SK-N-MC (cell line): Measurements from ENCODE around the gene SYNE1.

Experiments used
- EZH2 ChIP-seq: fragments of 200-600 bp; sonication (generic); IDR thresholded peaks from one replicate; pipeline ENCODE4 v1.6.1; 2017; ENCODE audit warnings: antibody characterized with exemption
- FOXP2 ChIP-seq: optimal IDR thresholded peaks from 2 replicates; pipeline ENCODE3; 2011; ENCODE audit warnings: mild to moderate bottlenecking, moderate library complexity; ENCODE audit not compliant: insufficient read depth; ENCODE audit errors: extremely low read length, control extremely low read depth
- POLR2AphosphoS5 ChIP-seq: IDR thresholded peaks from 2 replicates; pipeline ENCODE4 v1.6.1; 2012; ENCODE audit warnings: mild to moderate bottlenecking, low read depth, low read length, borderline replicate concordance

GRCh38 chr6:152636609-152637295, 410 bp downstream of the SYNE1 start:
- no peak for TF ChIP-seq POLR2AphosphoS5
- no peak for TF ChIP-seq EZH2
- TF ChIP-seq FOXP2: no peak
